HG02938 (cell line): ENCODE results near the gene RADIL.

Experiments
- ATAC-seq: cut with Tn5 transposase; IDR thresholded peaks from one replicate; pipeline ENCODE4 v1.9.1; 2021; ENCODE audit warnings: mild to moderate bottlenecking, moderate library complexity; ENCODE audit not compliant: unreplicated experiment

The RADIL gene

DNA sequence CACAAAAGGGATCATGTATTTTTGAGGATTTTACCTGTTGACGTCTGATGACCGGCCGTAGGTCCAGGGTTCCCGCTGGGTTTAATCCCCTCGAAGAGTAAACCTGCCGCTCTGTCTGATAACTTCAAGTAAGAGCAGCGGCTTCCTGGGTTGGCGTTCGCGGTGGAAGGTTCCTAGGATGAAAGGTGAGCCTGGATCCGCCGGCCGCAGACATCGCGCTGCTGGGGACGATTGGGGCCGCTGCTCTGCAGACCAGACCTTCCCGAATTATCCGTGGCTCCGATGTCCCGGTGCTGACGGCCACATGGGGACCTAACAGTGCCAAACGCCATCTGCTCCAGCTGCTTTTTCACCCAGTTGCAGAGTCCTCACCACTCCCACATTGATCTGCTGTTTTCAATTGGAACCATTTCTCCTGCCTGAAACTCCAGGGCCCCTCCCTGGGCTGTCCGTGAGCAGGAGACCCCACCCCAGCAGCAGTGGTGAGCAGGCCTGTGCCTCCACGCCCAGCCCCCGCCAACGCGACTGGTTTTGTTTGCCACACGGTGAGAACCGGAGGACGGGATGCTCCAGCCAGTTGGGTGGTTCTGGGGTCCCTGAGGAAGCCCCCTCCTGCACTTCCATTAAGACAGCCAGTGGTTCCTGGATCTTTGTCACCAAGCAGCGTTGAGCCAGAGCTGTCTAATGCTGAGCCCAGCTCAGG is 120.3 kb downstream of the RADIL start:
- no peak for ATAC-seq

DNA sequence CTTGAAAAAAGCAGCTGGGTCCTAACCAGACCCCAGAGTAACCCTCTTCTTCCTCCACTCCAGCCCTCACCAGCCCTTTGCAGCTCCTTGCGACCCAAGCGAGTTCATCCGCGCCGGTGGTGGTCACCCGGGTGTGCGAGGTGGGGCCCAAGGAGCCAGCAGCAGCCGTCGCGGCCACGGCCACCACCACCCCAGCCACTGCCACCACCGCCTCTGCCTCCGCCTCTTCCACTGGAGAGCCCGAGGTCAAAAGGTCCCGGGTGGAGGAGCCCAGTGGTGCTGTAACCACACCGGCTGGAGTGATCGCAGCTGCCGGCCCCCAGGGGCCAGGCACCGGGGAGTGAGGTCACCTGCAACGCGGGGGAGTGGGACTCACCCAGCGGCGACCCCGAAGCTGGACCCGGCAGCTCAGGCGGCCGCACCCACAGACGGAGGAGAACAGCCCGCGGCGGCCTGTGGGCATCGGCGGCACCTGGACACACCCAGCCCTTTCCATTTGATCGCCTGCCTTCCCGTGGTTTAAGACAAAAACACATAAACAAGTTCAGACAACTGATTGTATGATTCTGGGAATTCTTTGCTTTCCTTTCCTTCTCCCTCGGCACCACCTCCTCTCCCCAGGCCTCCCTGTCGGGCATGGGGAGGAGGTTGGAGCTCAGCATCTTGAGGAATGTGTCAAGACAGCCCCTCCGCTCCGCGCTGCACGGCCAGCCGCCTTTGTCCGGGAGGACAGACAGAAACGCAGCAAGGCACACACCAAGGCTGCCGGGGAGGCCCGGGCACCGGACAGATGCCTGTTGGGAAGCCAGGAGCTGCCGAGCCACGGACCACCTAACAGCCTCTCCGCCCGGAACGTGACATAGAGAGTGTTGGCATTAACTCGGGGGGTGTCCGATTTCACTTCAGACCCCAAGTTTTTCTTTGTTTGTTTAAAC is 121.1 kb downstream of the RADIL start:
- ATAC-seq: no peak

DNA sequence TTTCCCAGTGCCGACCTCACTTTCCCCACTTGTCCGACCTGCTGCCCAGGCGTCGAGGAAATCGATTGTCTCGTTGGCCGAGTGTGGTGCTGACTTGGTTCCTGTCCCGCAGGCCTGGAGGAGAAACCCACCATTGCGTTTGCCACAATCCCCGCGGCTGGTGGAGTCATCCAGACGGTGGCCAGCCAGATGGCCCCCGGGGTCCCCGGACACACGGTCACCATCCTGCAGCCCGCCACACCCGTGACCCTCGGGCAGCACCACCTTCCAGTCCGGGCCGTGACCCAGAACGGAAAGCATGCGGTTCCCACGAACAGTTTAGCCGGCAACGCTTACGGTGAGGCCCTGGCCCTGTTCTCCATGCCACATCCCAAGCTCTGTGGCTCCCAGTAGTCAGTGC is 122.6 kb downstream of the RADIL start:
- no peak for ATAC-seq

DNA sequence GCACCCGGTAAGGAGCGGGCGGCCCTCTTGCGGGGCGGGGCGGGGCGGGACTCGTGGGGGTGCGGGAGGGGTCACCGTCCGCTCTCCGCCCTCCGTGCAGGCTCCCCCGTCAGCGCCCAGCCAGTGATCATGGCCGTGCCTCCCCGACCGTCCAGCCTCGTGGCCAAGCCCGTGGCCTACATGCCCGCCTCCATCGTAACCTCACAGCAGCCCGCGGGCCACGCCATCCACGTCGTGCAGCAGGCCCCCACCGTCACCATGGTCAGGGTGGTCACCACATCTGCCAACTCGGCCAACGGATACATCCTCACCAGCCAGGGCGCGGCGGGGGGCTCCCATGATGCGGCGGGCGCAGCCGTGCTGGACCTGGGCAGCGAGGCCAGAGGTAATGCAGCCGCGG is 124.3 kb downstream of the RADIL start:
- no peak for ATAC-seq

DNA sequence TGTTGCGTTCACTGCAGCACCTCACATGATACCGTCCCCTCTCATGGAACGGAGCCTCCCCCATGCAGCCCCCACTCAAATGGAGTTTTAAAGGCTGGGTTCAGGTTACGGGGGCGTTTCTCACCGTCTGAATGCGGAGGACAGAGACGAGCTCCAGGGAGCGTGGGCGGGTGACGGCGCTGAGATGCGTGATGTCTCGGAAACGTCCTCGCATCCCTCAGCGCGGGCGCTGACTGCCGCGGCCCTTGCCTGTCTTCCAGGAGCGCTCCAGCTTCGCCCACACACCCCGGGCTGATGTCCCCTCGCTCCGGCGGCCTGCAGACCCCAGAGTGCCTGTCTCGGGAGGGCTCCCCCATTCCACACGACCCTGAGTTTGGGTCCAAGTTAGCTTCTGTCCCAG is 124.7 kb downstream of the RADIL start:
- ATAC-seq: no peak

DNA sequence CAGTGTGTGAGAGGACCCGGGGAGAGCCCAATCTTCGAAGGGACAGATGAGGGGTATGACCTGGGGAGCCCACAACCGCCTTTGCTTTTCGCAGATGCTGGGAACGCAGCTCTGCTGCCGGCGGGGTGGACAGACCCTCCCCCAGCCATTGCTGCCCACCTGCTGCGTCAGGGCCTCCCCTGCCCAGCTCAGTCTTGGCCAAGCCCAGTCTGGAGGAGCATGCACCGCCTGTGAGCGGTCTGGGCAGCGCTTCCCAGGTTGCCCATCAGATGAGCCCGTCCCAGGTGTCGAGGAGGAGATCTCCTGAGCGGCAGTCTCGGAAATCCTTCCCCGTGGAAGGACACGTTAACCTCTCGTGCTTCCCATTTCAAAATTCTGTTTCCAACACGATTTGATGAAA is 125.4 kb downstream of the RADIL start:
- no peak for ATAC-seq

DNA sequence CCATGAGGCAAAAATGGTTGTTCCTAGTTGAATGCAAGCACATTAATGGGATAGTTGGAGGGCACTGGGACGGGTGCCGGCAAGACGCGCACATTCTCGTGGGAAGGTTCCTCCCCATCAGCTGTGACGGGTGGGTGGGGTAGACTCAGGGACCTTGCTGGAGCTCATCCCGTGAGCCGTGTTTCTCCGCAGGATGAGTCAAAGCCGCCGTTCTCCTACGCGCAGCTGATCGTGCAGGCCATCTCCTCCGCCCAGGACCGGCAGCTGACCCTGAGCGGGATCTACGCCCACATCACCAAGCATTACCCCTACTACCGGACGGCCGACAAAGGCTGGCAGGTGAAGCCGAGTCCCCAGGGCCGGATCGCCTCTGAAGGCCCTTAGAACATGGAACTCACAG is 128.5 kb downstream of the RADIL start:
- ATAC-seq: no peak

DNA sequence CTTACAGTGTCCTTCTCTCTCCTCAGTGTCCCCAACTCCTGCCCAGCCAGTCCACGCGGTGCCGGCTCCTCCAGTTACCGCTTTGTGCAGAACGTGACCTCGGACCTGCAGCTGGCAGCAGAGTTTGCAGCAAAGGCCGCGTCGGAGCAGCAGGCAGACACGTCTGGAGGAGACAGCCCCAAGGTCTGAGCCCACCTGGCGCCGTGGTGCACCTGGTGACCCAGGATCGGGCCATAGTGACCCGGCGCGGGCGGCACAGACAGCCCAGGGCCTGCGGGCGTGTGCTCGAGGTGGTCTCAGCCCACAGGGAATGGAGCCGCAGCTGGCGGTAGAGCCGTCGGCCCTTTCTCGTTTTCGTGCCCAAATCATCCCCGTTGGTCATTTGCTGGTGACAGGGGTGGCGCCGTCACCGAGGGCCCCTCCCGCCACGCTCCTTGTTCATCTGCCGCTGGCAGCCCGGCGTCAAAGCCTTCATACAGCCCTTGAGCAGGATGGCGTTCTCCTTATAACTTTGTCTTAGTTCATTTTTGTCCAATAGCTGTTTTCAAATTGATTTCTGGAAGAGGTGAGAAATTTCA is 129.0 kb downstream of the RADIL start:
- no peak for ATAC-seq

DNA sequence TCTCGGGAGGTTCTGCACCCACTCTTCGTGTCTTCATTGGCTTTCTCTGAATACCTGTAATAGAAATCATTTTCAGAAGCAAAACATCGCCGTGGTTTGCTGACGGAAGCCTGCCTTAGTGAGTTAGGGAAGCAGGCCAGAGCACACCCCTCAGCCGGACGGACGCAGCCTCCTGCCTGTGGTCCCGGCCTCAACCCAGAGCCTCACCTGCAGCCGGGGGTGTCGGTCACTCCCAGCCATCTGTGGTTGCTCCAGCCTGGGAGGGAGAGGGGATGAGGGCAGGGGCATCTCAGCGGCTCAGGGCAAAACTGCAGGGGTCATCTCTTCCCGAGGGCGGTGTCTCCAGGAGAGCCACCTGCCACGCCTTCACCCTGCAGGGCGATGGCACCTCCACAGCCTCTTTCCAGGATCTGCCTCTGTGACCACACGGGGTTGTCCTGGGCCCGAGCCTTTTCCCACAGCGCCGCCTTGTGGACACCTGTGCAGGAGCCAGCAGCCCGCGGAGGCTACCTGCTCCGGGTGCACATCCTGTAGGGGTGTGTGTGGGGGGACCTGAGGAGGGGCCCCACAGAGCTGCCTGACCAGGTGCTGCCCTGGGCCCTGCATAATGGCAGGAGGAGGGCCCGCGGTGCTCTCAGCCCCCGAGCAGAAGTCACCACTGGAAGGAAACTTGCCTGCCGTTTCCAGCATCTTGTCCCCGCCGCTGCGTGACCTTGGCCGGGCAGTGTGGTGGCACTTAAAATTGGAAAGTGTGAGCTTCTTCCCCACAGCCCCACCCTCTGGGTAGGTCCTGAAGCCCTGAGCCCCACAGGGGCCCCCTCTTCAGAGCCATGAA is 129.7 kb downstream of the RADIL start:
- peak; percentile 58 for ATAC-seq

DNA sequence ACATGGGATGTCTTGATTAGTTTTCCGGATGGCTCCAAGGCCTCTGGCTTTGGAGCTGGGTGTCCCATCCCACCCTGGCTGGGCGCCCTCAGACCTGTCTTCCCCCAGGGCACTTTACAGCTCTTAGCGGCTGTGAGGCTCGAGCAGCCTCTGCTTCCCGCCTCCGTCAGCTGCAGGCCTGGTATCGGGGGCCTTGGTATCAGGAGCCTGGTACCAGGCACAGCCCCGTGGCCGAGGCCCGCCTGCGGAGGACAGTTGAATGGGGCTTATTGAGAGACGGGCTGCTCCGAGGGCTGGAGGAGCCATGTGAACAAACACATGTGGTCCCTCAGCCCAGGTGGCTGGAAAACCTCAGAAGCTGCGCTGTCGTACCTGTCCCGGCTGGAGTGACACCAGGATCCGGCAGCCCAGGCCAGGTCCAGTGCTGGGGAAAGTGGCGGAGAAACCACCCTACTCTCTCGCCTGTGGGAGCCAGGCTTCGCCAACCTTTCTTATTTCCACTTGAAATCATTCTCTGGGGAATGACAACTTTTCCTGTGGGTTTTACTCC is 132.0 kb downstream of the RADIL start:
- ATAC-seq: no peak

DNA sequence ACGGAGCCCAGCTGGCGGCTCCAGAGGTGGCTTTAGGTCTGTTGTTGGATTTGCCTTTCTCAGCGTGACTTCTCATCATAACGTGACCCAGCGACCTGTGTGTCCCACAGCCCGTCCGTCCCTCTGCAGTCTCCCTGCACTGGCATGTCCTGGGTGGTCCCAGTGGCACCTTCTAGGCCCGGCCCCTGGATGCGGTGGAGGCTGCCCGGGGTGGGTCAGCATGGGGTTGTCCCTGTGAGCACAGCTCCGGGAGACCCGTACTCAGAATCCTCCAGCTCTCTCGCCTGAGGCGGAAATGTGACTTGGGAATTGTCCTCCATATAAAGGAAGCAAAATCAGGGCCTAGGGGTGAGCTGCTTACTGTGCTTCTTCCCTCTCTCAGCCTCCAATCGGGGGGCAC is 133.7 kb downstream of the RADIL start:
- no peak for ATAC-seq

DNA sequence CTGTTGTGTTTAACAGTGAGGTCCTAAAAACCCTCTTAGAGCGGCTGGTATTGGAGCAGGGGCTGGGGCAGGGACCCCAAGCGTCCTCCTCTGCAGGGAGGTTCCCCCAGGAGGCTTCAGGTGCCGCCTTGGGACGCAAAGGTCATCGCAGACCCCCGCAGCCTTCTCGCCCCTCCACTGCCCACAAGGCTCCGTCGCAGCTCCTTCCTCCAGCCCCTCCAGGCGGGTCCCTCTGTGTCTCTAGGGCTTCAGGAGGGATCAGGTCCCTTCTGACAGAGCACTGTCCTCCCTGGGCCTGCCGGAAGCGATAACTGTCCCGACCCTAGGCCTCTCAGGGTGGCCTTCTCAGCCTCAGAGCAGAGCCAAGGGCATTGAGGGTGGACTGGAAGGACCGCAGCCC is 134.2 kb downstream of the RADIL start:
- no peak for ATAC-seq
